HG03139 (cell line): ENCODE data around the gene COG2.

ENCODE experiments used
- ATAC-seq: cut with Tn5 transposase; IDR thresholded peaks from one replicate; pipeline ENCODE4 v1.9.1; 2021; ENCODE audit not compliant: unreplicated experiment

Gene COG2

GRCh38 chr1:230668227-230668626 lies 25.9 kb downstream of the COG2 start:
- ATAC-seq: no peak

GRCh38 chr1:230669543-230669942 lies 27.3 kb downstream of the COG2 start:
- ATAC-seq: no peak

GRCh38 chr1:230674581-230674980 lies 32.3 kb downstream of the COG2 start:
- no peak for ATAC-seq

- ATAC-seq: no peak
Observed at GRCh38 chr1:230677200-230677599, 34.9 kb downstream of the COG2 start.

GRCh38 chr1:230679192-230679591 lies 36.9 kb downstream of the COG2 start:
- no peak for ATAC-seq

- no peak for ATAC-seq
Observed at GRCh38 chr1:230679825-230680224, 37.5 kb downstream of the COG2 start.

- ATAC-seq: no peak
Observed at GRCh38 chr1:230680300-230681025, 38.2 kb downstream of the COG2 start.

- no peak for ATAC-seq
Observed at GRCh38 chr1:230681599-230681998, 39.3 kb downstream of the COG2 start.

- ATAC-seq: no peak
Observed at GRCh38 chr1:230682274-230682673, 40.0 kb downstream of the COG2 start.

GRCh38 chr1:230682882-230683610 lies 40.8 kb downstream of the COG2 start:
- no peak for ATAC-seq

GRCh38 chr1:230684146-230684545 lies 41.9 kb downstream of the COG2 start:
- no peak for ATAC-seq

- no peak for ATAC-seq
Observed at GRCh38 chr1:230684998-230685397, 42.7 kb downstream of the COG2 start.

GRCh38 chr1:230686747-230687146 lies 44.5 kb downstream of the COG2 start:
- no peak for ATAC-seq

GRCh38 chr1:230690101-230690500 lies 47.8 kb downstream of the COG2 start:
- no peak for ATAC-seq

GRCh38 chr1:230691615-230692014 lies 49.3 kb downstream of the COG2 start:
- ATAC-seq: no peak

- ATAC-seq: no peak
Observed at GRCh38 chr1:230693221-230693620, 50.9 kb downstream of the COG2 start.

- ATAC-seq: no peak
Observed at GRCh38 chr1:230693777-230694176, 51.5 kb downstream of the COG2 start.

- ATAC-seq: no peak
Observed at GRCh38 chr1:230694464-230694863, 52.2 kb downstream of the COG2 start.

GRCh38 chr1:230694991-230695390 lies 52.7 kb downstream of the COG2 start:
- no peak for ATAC-seq

- no peak for ATAC-seq
Observed at GRCh38 chr1:230696218-230696617, 53.9 kb downstream of the COG2 start.

- no peak for ATAC-seq
Observed at GRCh38 chr1:230696722-230697437, 54.6 kb downstream of the COG2 start.

GRCh38 chr1:230698130-230698529 lies 55.8 kb downstream of the COG2 start:
- no peak for ATAC-seq
